ENCODE measurements around the gene FREM2. TPM values are rescaled to one million over a fixed set of nuclear protein-coding genes. Genes with fewer than 3 reads are reported as not detected.

The FREM2 gene
- total RNA-seq, 1 experiment from 2014 or later, result 3.8 TPM

- POLR2A ChIA-PET (ENCODE audit: low non-redundant PET), result no interaction called here
- Histone ChIP-seq H3K9me3 (ENCODE audit: low read depth, low read length, poor library complexity, severe bottlenecking) (no peaks in the 10 kb centered on the region), H3K4me3 (ENCODE audit: low read depth, low read length, poor library complexity, severe bottlenecking) (no peak overlapping the region), H3K4me1 (ENCODE audit: insufficient read depth, low read length, poor library complexity, severe bottlenecking) (no peaks in the 10 kb centered on the region), H3K27me3 (replicated peaks; ENCODE audit: insufficient read depth, low read depth, low read length, poor library complexity) (no peaks in the 10 kb centered on the region), H3K27ac (ENCODE audit: low read depth, low read length, poor library complexity, severe bottlenecking) (no peak overlapping the region), H3K36me3 (ENCODE audit: insufficient read depth, low read length, poor library complexity, severe bottlenecking) (no peaks in the 10 kb centered on the region)
- CTCF ChIA-PET, result no interaction called here
- BruUV-seq (replicated peaks), result no TSS peak
- TF ChIP-seq CTCF (conservative IDR thresholded peaks at IDR 0.05; ENCODE audit: low read depth, low read length) (no peak), EZH2 (IDR thresholded peaks at IDR 0.05; ENCODE audit: borderline replicate concordance, low read depth, low read length, poor library complexity, severe bottlenecking) (no peak)
- DNase-seq (ENCODE audit: low spot score), result no peak
- intact Hi-C loops (cut with micrococcal nuclease; ENCODE audit: unreplicated experiment), result no loop called here
Measured at GRCh38 chr13:38826182-38826813, 139.4 kb downstream of the FREM2 start.

- no peak for DNase-seq (ENCODE audit: low spot score)
- H3K4me1 ChIP-seq (ENCODE audit: insufficient read depth, low read length, poor library complexity, severe bottlenecking), result no peaks in the 10 kb centered on the region
- H3K36me3 ChIP-seq (ENCODE audit: insufficient read depth, low read length, poor library complexity, severe bottlenecking), result no peaks in the 10 kb centered on the region
- no peak overlapping the region for H3K27ac ChIP-seq (ENCODE audit: low read depth, low read length, poor library complexity, severe bottlenecking)
- H3K27me3 ChIP-seq (replicated peaks; ENCODE audit: insufficient read depth, low read depth, low read length, poor library complexity), result no peaks in the 10 kb centered on the region
- intact Hi-C loops (cut with micrococcal nuclease; ENCODE audit: unreplicated experiment), result no loop called here
- H3K4me3 ChIP-seq (ENCODE audit: low read depth, low read length, poor library complexity, severe bottlenecking), result no peak overlapping the region
- TF ChIP-seq CTCF (conservative IDR thresholded peaks at IDR 0.05; ENCODE audit: low read depth, low read length), result no peak
- TF ChIP-seq EZH2 (IDR thresholded peaks at IDR 0.05; ENCODE audit: borderline replicate concordance, low read depth, low read length, poor library complexity, severe bottlenecking), result no peak
- no peaks in the 10 kb centered on the region for H3K9me3 ChIP-seq (ENCODE audit: low read depth, low read length, poor library complexity, severe bottlenecking)
- CTCF ChIA-PET, result no interaction called here
- POLR2A ChIA-PET (ENCODE audit: low non-redundant PET), result interaction anchor here (0.5 to 0.6 kb wide), 2 partner anchors 15 to 1858 kb away, joined by 3 to 8 read pairs; no protein-coding TSS in a partner anchor
- no TSS peak for BruUV-seq (replicated peaks)
Measured at GRCh38 chr13:38830442-38831045, 143.7 kb downstream of the FREM2 start.

- CTCF ChIA-PET, result no interaction called here
- Histone ChIP-seq H3K4me1 (ENCODE audit: insufficient read depth, low read length, poor library complexity, severe bottlenecking) (no peaks in the 10 kb centered on the region), H3K27me3 (replicated peaks; ENCODE audit: insufficient read depth, low read depth, low read length, poor library complexity) (no peaks in the 10 kb centered on the region), H3K36me3 (ENCODE audit: insufficient read depth, low read length, poor library complexity, severe bottlenecking) (no peaks in the 10 kb centered on the region), H3K4me3 (ENCODE audit: low read depth, low read length, poor library complexity, severe bottlenecking) (no peak overlapping the region), H3K27ac (ENCODE audit: low read depth, low read length, poor library complexity, severe bottlenecking) (no peak overlapping the region), H3K9me3 (ENCODE audit: low read depth, low read length, poor library complexity, severe bottlenecking) (no peaks in the 10 kb centered on the region)
- no peak for DNase-seq (ENCODE audit: low spot score)
- intact Hi-C loops (cut with micrococcal nuclease; ENCODE audit: unreplicated experiment), result no loop called here
- POLR2A ChIA-PET (ENCODE audit: low non-redundant PET), result no interaction called here
- TF ChIP-seq CTCF (conservative IDR thresholded peaks at IDR 0.05; ENCODE audit: low read depth, low read length) (no peak), EZH2 (IDR thresholded peaks at IDR 0.05; ENCODE audit: borderline replicate concordance, low read depth, low read length, poor library complexity, severe bottlenecking) (no peak)
- no TSS peak for BruUV-seq (replicated peaks)
Measured at GRCh38 chr13:38844581-38844980, 157.7 kb downstream of the FREM2 start.
